ENCODE data around the gene TJP3.

GRCh38 chr19:3723110-3723488 is 14.9 kb downstream of the TJP3 start:
- TF ChIP-seq CTCF (IDR thresholded peaks at IDR 0.05) = no peak
- no peak for TF ChIP-seq POLR2A (IDR thresholded peaks at IDR 0.05)
